Measurements from ENCODE around the gene FNDC3A. TPM values are rescaled to one million over a fixed set of nuclear protein-coding genes. Genes with fewer than 3 reads are reported as not detected.

Gene FNDC3A
- total and polyA plus RNA-seq, 9 of the 15 experiments (the other 6 are each of a cell fraction or from before 2014, with no cell fraction given), result 4.1 to 22.0 (median 13.5) TPM

- no peak for TF ChIP-seq MGA (IDR thresholded peaks at IDR 0.05)
- no peak for TF ChIP-seq TAF15 (IDR thresholded peaks at IDR 0.05; ENCODE audit: low read depth, low read length)
- TF ChIP-seq KLF1 (tag; IDR thresholded peaks at IDR 0.05), result no peak
- no peak for TF ChIP-seq EWSR1 (IDR thresholded peaks at IDR 0.05; ENCODE audit: borderline replicate concordance, low read depth, partially characterized antibody)
- no peak for TF ChIP-seq HDGF (IDR thresholded peaks at IDR 0.05)
Measured at GRCh38 chr13:49246850-49247642, 271.3 kb downstream of the FNDC3A start (continued).
